ENCODE results near the gene XRCC6.
"Not testable (repeated sequence)": the region's sequence is repeated elsewhere in the genome, so short reads cannot be mapped to it uniquely, and the experiment has no call there.

Gene XRCC6

DNA sequence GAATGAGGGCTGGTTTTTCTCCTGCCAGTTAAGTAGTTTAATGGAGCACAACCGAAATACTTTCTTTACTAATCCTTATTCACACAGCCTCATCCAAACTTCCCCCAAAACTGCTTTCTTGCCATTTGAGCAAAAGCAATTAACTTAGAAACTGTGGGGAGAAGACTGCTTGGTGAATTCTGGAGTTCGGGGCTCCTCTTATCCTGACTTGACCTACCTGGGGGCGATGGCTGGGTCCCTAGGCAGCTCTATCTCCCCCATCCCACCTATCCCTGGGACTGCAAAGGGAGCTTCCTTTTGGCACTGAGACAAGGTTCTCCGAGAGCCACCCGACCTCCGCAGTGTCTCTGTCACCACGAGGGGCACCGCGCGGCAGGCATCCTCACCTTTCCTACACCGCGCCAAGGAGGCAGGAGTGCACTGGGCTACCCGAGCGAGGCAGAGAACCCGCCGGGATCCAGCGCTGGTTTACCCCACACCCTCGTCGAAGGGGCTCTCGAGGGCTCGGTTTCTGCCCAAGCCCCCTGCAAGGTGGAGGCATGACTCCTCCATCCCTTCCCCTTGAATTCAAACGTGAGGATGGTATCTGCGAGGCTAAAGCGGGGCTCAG is 1.0 kb upstream of the XRCC6 start:
- TF ChIP-seq CTCF (conservative IDR thresholded peaks at IDR 0.05; ENCODE audit: low read depth, low read length) = peak; percentile 10
- DNase-seq (ENCODE audit: low read depth) = no peak
- H3K4me3 ChIP-seq (ENCODE audit: low read depth, low read length) = peak overlapping the region; percentile 81

DNA sequence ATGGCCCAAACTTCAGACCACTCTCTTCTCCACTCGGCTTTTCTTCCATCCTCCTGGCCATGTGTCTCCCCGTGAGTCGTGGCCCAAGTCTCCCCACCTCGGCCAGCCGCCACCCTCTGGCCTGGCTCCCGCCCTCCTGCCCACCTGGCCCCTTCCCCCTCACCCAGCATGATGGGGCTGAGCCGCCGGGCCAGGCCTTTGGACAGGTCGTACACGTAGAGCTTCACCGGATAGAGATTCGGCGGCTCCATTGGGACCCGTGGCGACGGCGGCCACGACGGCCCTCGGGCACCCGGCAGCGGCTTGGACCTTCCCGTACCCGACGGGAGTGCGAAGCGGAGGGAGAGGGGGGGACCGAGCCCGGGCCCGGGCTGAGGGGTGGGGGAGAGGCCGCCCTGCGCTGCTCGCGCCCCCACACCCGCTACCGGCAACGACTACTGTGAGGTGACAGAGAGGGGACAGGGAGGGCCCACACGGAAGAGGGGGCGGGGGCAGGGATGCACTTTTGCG is 451 bp upstream of the XRCC6 start, which contains the start of gene DESI1:
TSS of gene DESI1 (minus strand) at position 455 of the 510 bp plus-strand sequence. CDS start at position 251, 204 bp downstream.
- DNase-seq (ENCODE audit: low read depth) = no peak
- peak within 1 kb of the TSS; percentile 81 for H3K4me3 ChIP-seq (ENCODE audit: low read depth, low read length)
- no peak for TF ChIP-seq CTCF (conservative IDR thresholded peaks at IDR 0.05; ENCODE audit: low read depth, low read length)

DNA sequence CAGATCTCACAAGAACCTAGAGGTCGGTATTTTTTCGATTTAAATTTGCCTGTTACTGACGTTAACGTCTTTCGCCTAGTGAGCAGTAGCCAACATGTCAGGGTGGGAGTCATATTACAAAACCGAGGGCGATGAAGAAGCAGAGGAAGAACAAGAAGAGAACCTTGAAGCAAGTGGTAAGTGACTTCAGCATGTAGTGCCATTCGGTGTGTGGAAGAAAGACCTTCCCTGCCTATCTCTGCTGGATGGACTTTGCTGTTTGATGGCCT is 750 bp downstream of the XRCC6 start:
- H3K4me3 ChIP-seq (ENCODE audit: low read depth, low read length) = peak overlapping the region; percentile 81
- no peak for TF ChIP-seq CTCF (conservative IDR thresholded peaks at IDR 0.05; ENCODE audit: low read depth, low read length)
- DNase-seq (ENCODE audit: low read depth) = no peak

- no peak for TF ChIP-seq CTCF (conservative IDR thresholded peaks at IDR 0.05; ENCODE audit: low read depth, low read length)
- no peak overlapping the region for H3K4me3 ChIP-seq (ENCODE audit: low read depth, low read length)
- DNase-seq (ENCODE audit: low read depth) = no peak
Measured at GRCh38 chr22:41625577-41625976, 4.5 kb downstream of the XRCC6 start.

DNA sequence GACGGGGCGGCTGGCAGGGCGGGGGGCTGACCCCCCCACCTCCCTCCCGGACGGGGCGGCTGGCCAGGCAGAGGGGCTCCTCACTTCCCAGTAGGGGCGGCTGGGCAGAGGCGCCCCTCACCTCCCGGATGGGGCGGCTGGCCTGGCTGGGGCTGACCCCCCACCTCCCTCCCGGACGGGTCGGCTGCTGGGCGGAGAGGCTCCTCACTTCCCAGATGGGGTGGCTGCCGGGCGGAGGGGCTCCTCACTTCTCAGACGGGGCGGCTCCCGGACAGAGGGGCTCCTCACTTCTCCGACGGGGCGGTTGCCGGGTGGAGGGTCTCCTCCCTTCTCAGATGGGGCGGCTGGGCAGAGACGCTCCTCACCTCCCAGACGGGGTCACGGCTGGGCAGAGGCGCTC is 10.0 kb downstream of the XRCC6 start:
- not testable (repeated sequence) for DNase-seq (ENCODE audit: low read depth); H3K4me3 ChIP-seq (ENCODE audit: low read depth, low read length)

DNA sequence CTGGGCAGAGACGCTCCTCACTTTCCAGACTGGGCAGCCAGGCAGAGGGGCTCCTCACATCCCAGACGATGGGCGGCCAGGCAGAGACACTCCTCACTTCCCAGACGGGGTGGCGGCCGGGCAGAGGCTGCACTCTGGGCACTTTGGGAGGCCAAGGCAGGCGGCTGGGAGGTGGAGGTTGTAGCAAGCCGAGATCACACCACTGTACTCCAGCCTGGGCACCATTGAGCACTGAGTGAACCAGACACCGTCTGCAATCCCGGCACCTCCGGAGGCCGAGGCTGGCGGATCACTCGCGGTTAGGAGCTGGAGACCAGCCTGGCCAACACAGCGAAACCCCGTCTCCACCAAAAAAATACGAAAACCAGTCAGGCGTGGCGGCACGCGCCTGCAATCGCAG is 10.5 kb downstream of the XRCC6 start:
- DNase-seq (ENCODE audit: low read depth); H3K4me3 ChIP-seq (ENCODE audit: low read depth, low read length): not testable (repeated sequence)

DNA sequence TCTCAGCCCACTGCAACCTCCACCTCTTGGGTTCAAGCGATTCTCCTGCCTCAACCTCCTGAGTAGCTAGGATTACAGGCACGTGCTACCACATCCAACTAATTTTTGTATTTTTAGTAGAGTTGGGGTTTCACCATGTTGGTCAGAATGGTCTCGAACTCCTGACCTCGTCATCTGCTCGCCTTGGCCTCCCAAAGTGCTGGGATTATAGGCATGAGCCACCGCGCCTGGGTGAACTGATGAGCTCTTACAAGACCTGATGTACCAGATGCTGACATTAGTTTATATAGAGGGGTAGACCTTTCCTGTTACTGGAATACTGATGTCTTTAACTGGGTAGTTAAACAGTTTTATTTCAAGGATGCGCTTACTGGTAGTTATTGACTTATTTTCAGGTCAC is 13.5 kb downstream of the XRCC6 start:
- H3K4me3 ChIP-seq (ENCODE audit: low read depth, low read length); DNase-seq (ENCODE audit: low read depth): not testable (repeated sequence)

DNA sequence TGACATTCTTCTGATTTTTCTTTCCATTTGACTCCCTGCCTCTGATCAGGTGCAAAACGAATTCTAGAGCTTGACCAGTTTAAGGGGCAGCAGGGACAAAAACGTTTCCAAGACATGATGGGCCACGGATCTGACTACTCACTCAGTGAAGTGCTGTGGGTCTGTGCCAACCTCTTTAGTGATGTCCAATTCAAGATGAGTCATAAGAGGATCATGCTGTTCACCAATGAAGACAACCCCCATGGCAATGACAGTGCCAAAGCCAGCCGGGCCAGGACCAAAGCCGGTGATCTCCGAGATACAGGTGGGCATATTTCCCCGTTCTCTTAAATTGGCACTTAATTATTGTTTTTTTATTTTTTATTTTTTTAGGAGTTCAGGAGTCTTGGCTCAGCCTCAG is 15.4 kb downstream of the XRCC6 start:
- DNase-seq (ENCODE audit: low read depth) = peak; percentile 11
- no peak for TF ChIP-seq CTCF (conservative IDR thresholded peaks at IDR 0.05; ENCODE audit: low read depth, low read length)
- H3K4me3 ChIP-seq (ENCODE audit: low read depth, low read length) = no peak overlapping the region

GRCh38 chr22:41637623-41638022 is 16.5 kb downstream of the XRCC6 start:
- not testable (repeated sequence) for H3K4me3 ChIP-seq (ENCODE audit: low read depth, low read length); DNase-seq (ENCODE audit: low read depth)

All from choroid plexus epithelial cell (primary cell).